Neural cell (in vitro differentiated cells): Measurements from ENCODE around the gene THAP4. TPM values are rescaled to one million over a fixed set of nuclear protein-coding genes. Genes with fewer than 3 reads are reported as not detected.

ENCODE experiments used
- H2AFZ ChIP-seq: fragments of 200-600, 300-800 bp; sonication (generic), shearing (Covaris generic); 2 replicates; pipeline ENCODE4 v1.6.0; 2014; ENCODE audit warnings: low read depth, mild to moderate bottlenecking, antibody characterized with exemption, low read length, moderate library complexity
- H3F3A ChIP-seq: fragments of 200-600 bp; shearing (Covaris generic); 2 replicates; pipeline ENCODE4 v1.6.1; 2016; ENCODE audit warnings: mild to moderate bottlenecking, moderate library complexity, mixed read lengths, antibody characterized with exemption, low read length; ENCODE audit not compliant: insufficient read depth, poor library complexity, severe bottlenecking
- H3K27ac ChIP-seq: fragments of 200-600, 300-800 bp; sonication (generic), shearing (Covaris generic); 2 replicates; pipeline ENCODE4 v1.5.1; 2014; ENCODE audit warnings: mild to moderate bottlenecking, low read length, moderate library complexity
- H3K27me3 ChIP-seq: fragments of 300-800, 200-600 bp; sonication (generic), shearing (Covaris generic); 2 replicates; pipeline ENCODE4 v1.6.0; 2014; ENCODE audit warnings: mild to moderate bottlenecking, low read depth, low read length, moderate library complexity; ENCODE audit not compliant: insufficient read depth
- H3K36me3 ChIP-seq: fragments of 300-800, 200-600 bp; sonication (generic), shearing (Covaris generic); 2 replicates; pipeline ENCODE4 v1.5.1; 2014; ENCODE audit warnings: mild to moderate bottlenecking, antibody characterized with exemption, low read length, moderate library complexity; ENCODE audit not compliant: insufficient read depth
- H3K4me2 ChIP-seq: fragments of 300-800, 200-600 bp; sonication (generic), shearing (Covaris generic); 2 replicates; pipeline ENCODE4 v1.6.0; 2014; ENCODE audit warnings: mild to moderate bottlenecking, low read length
- H3K4me3 ChIP-seq: fragments of 300-800, 200-600 bp; sonication (generic), shearing (Covaris generic); 2 replicates; pipeline ENCODE4 v1.5.1; 2014; ENCODE audit warnings: mild to moderate bottlenecking, low read length, moderate library complexity
- H3K79me2 ChIP-seq: fragments of 200-600 bp; shearing (Covaris generic); replicated peaks from 2 replicates; pipeline ENCODE4 v1.6.0; 2014; ENCODE audit warnings: mild to moderate bottlenecking, low read length, moderate library complexity; ENCODE audit not compliant: insufficient read depth
- H3K9ac ChIP-seq: fragments of 300-800, 200-600 bp; sonication (generic), shearing (Covaris generic); 2 replicates; pipeline ENCODE4 v1.6.1; 2016; ENCODE audit warnings: mild to moderate bottlenecking, low read length, mixed read lengths
- H3K9me2 ChIP-seq: fragments of 200-600 bp; shearing (Covaris generic); 2 replicates; pipeline ENCODE4 v1.6.1; 2016; ENCODE audit warnings: mild to moderate bottlenecking, low read length, mixed read lengths; ENCODE audit not compliant: insufficient read depth
- H3K9me3 ChIP-seq: fragments of 200-600, 300-800 bp; sonication (generic), shearing (Covaris generic); 2 replicates; pipeline ENCODE4 v1.6.1; 2016; ENCODE audit warnings: mild to moderate bottlenecking, mixed run types, low read length, moderate library complexity, mixed read lengths
- H4K20me1 ChIP-seq: fragments of 200-600 bp; shearing (Covaris generic); 2 replicates; pipeline ENCODE4 v1.6.1; 2016; ENCODE audit warnings: mild to moderate bottlenecking, mixed run types; ENCODE audit not compliant: insufficient read depth
- CTCF ChIP-seq: fragments of 450-650 bp; IDR thresholded peaks from 2 replicates; pipeline ENCODE4 v1.5.1; 2014; ENCODE audit warnings: antibody characterized with exemption, mild to moderate bottlenecking, moderate library complexity; ENCODE audit not compliant: poor library complexity, severe bottlenecking
- EP300 ChIP-seq: fragments of 450-650 bp; conservative IDR thresholded peaks from 2 replicates; pipeline ENCODE4 v1.6.1; 2014; ENCODE audit warnings: antibody characterized with exemption, mild to moderate bottlenecking, moderate library complexity; ENCODE audit not compliant: poor library complexity, severe bottlenecking
- EZH2 ChIP-seq: fragments of 200-600, 300-800 bp; shearing (Covaris generic), sonication (generic); IDR thresholded peaks from 2 replicates; pipeline ENCODE4 v1.6.1; 2014; ENCODE audit warnings: antibody characterized with exemption, low read length, borderline replicate concordance, mild to moderate bottlenecking; ENCODE audit not compliant: insufficient read depth, poor library complexity, severe bottlenecking
- MXI1 ChIP-seq: fragments of 450-650 bp; conservative IDR thresholded peaks from 2 replicates; pipeline ENCODE4 v1.6.1; 2014; ENCODE audit warnings: antibody characterized with exemption, mild to moderate bottlenecking; ENCODE audit not compliant: poor library complexity, severe bottlenecking
- POLR2AphosphoS5 ChIP-seq: IDR thresholded peaks from 2 replicates; pipeline ENCODE4 v1.6.1; 2012
- RAD21 ChIP-seq: fragments of 450-650 bp; conservative IDR thresholded peaks from 2 replicates; pipeline ENCODE4 v1.6.1; 2014; ENCODE audit warnings: antibody characterized with exemption, mild to moderate bottlenecking, moderate library complexity
- REST ChIP-seq: IDR thresholded peaks from 2 replicates; pipeline ENCODE4 v1.6.1; 2012; ENCODE audit warnings: borderline replicate concordance
- SMC3 ChIP-seq: fragments of 450-650 bp; conservative IDR thresholded peaks from 2 replicates; pipeline ENCODE4 v1.6.1; 2014; ENCODE audit warnings: antibody characterized with exemption, mild to moderate bottlenecking, moderate library complexity; ENCODE audit not compliant: poor library complexity
- TAF1 ChIP-seq: IDR thresholded peaks from 2 replicates; pipeline ENCODE4 v1.6.1; 2012; ENCODE audit warnings: low read depth
- polyA plus RNA-seq: library from polyadenylated mRNA; depleted of rRNA; stranded (reverse); fragments of >200 nt; gene quantifications from 2 replicates; pipeline ENCODE4 v1.2.3, GENCODE V29; 2014

The THAP4 gene
- polyA plus RNA-seq, 1 donor from 2014 or later, result 30.8 TPM

- no peak overlapping the region for H3K9ac ChIP-seq
- H2AFZ ChIP-seq, result no peak overlapping the region
- H3K4me2 ChIP-seq, result no peak overlapping the region
- H3K36me3 ChIP-seq, result no peaks in the 10 kb centered on the region
- H3K79me2 ChIP-seq, result no peaks in the 10 kb centered on the region
- no peak overlapping the region for H3K4me3 ChIP-seq
- H4K20me1 ChIP-seq, result no peaks in the 10 kb centered on the region
- no peak overlapping the region for H3K27ac ChIP-seq
- no peaks in the 10 kb centered on the region for H3F3A ChIP-seq
- no peaks in the 10 kb centered on the region for H3K9me2 ChIP-seq
- no peaks in the 10 kb centered on the region for H3K9me3 ChIP-seq
- no peak for TF ChIP-seq RAD21
- no peak for TF ChIP-seq SMC3
- no peak for TF ChIP-seq POLR2AphosphoS5
- TF ChIP-seq TAF1, result no peak
- no peak for TF ChIP-seq EZH2
- TF ChIP-seq REST, result no peak
- no peak for TF ChIP-seq CTCF
- TF ChIP-seq MXI1, result no peak
- no peak for TF ChIP-seq EP300
- peaks cover 28% of the 10 kb centered on the region for H3K27me3 ChIP-seq
Measured at GRCh38 chr2:241542278-241542605, 94.7 kb downstream of the THAP4 start.

- no peak for TF ChIP-seq EP300
- TF ChIP-seq TAF1, result no peak
- TF ChIP-seq MXI1, result no peak
- no peak for TF ChIP-seq REST
- TF ChIP-seq POLR2AphosphoS5, result no peak
- no peak for TF ChIP-seq EZH2
- TF ChIP-seq CTCF, result no peak
- Histone ChIP-seq H3K9me3 (no peaks in the 10 kb centered on the region), H3F3A (no peaks in the 10 kb centered on the region), H4K20me1 (no peaks in the 10 kb centered on the region), H3K27ac (no peak overlapping the region), H3K9ac (no peak overlapping the region), H3K4me3 (peak overlapping the region; percentile 39), H3K4me2 (no peak overlapping the region), H2AFZ (no peak overlapping the region), H3K9me2 (no peaks in the 10 kb centered on the region), H3K79me2 (no peaks in the 10 kb centered on the region), H3K27me3 (peaks cover 28% of the 10 kb centered on the region), H3K36me3 (no peaks in the 10 kb centered on the region)
Measured at GRCh38 chr2:241541564-241542277, 95.2 kb downstream of the THAP4 start.
